Spleen (tissue), 7 donors: ENCODE results near the gene MEF2C.
A peak's percentile ranks its signal among the peaks of the same experiment; 100 is the strongest.

Experiments used
- CTCF ChIP-seq, 11 experiments: fragments of 200-600 bp in 7 of 11; fragments of 450-650 bp in 4 of 11; sonication (generic) in 4 of 11; IDR thresholded peaks in 8 of 11; conservative IDR thresholded peaks in 3 of 11; 1 replicate in 7 of 11; 2 replicates in 4 of 11; pipeline versions ENCODE4 v1.4.0 to v1.8.0; 2016 to 2021; ENCODE audit warnings: antibody characterized with exemption in 11 of 11, inconsistent platforms in 4 of 11, mild to moderate bottlenecking in 1 of 11
- POLR2A ChIP-seq, 3 donors: fragments of 450-650 bp; IDR thresholded peaks; one replicate each; pipeline ENCODE4 v1.5.1; 2017; ENCODE audit warnings: antibody characterized with exemption in 3 of 3, mild to moderate bottlenecking in 1 of 3
- POLR2AphosphoS5 ChIP-seq, 3 donors: sonication (generic); formaldehyde crosslinking; IDR thresholded peaks; one replicate each; pipeline ENCODE4 v1.5.1; 2017; ENCODE audit warnings: antibody characterized with exemption in 3 of 3
- donor health status: DM: no; HTN: no; CAD: no; lungs with moderate emphysema.
- donor health status: DM: no; HTN: no; CAD: no.
- donor health status: DM: no; HTN: no; CAD: no.

DNA sequence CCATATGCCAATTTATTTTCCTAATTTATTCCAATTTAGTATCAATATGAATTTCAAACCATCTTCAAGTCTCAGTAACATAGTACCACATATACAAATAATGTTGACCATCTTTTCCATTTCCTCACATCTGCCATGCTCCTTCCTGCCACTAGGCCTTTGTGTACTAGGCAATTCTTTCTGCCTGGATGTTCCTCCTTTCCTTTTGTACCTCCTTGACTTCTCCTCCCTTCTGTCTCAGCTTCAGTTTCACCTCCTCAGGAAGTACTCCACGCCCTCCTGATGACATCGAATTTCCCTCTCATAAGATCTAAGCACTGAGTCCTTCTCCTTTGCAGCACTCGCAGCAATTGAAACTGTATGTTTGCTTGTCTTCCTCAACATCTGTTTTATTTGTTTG lies 53.9 kb downstream of the MEF2C start:
- TF ChIP-seq CTCF (IDR thresholded peaks at IDR 0.05 in 8 of 11, conservative IDR thresholded peaks at IDR 0.05 in 3 of 11) = peak in 9 of 11 experiments; percentile 31 to 67 (median 45)
- no peak for TF ChIP-seq POLR2A (IDR thresholded peaks at IDR 0.05)
- TF ChIP-seq POLR2AphosphoS5 (IDR thresholded peaks at IDR 0.05) = peak in 1 of 3 donors; percentile 71
